DND-41 (cell line): ENCODE measurements around the gene F10.

ENCODE experiments used
- ATAC-seq: fragments of 200-7000 bp; cut with Tn5 transposase; 3 replicates; pipeline ENCODE4 v1.9.1; 2021; ENCODE audit warnings: low read depth; ENCODE audit not compliant: insufficient read depth
- DNase-seq: peaks from one replicate; pipeline ENCODE4 v3.0.0-alpha.2; 2020
- H2AFZ ChIP-seq: 2 replicates; pipeline ENCODE4 v1.6.0; 2012; ENCODE audit warnings: low read depth, low read length
- H3K27ac ChIP-seq: 2 replicates; pipeline ENCODE4 v1.5.1; 2012; ENCODE audit warnings: low read length, inconsistent platforms
- H3K27me3 ChIP-seq: fragments of 200-600 bp; sonication (generic); 2 replicates; pipeline ENCODE4 v1.6.0; 2012; ENCODE audit warnings: low read length, mild to moderate bottlenecking, inconsistent platforms; ENCODE audit not compliant: insufficient read depth, poor library complexity
- H3K36me3 ChIP-seq: 2 replicates; pipeline ENCODE4 v1.5.1; 2012; ENCODE audit warnings: low read length, inconsistent platforms; ENCODE audit not compliant: insufficient read depth
- H3K4me1 ChIP-seq: 2 replicates; pipeline ENCODE4 v1.5.1; 2012; ENCODE audit warnings: mild to moderate bottlenecking, low read length; ENCODE audit not compliant: insufficient read depth
- H3K4me2 ChIP-seq: 2 replicates; pipeline ENCODE4 v1.6.0; 2012; ENCODE audit warnings: mild to moderate bottlenecking, moderate library complexity, low read length, inconsistent platforms; ENCODE audit not compliant: insufficient read depth
- H3K4me3 ChIP-seq, 2 experiments: fragments of 200-600 bp in 1 of 2; shearing (Covaris generic) in 1 of 2; 2 replicates each; pipeline ENCODE4 v1.5.1; 2012 to 2016; ENCODE audit warnings: inconsistent platforms in 2 of 2, low read length in 2 of 2, mild to moderate bottlenecking in 2 of 2, low read depth in 1 of 2, moderate library complexity in 1 of 2
- H3K79me2 ChIP-seq: 2 replicates; pipeline ENCODE4 v1.6.0; 2012; ENCODE audit warnings: low read length, inconsistent platforms; ENCODE audit not compliant: insufficient read depth
- H3K9ac ChIP-seq: 2 replicates; pipeline ENCODE4 v1.6.0; 2012; ENCODE audit warnings: low read depth, mild to moderate bottlenecking, inconsistent platforms, low read length, moderate library complexity
- H3K9me3 ChIP-seq: 2 replicates; pipeline ENCODE4 v1.5.1; 2012; ENCODE audit warnings: low read length, moderate library complexity, mild to moderate bottlenecking, inconsistent platforms; ENCODE audit not compliant: insufficient read depth, severe bottlenecking
- H4K20me1 ChIP-seq: 2 replicates; pipeline ENCODE4 v1.6.0; 2012; ENCODE audit warnings: low read length; ENCODE audit not compliant: insufficient read depth
- CTCF ChIP-seq: IDR thresholded peaks from 2 replicates; pipeline ENCODE4 v1.5.1; 2012; ENCODE audit warnings: borderline replicate concordance, low read length, moderate library complexity, mild to moderate bottlenecking; ENCODE audit not compliant: poor library complexity, severe bottlenecking; ENCODE audit errors: extremely low read depth
- EZH2 ChIP-seq: IDR thresholded peaks from 3 replicates; pipeline ENCODE4 v1.6.1; 2012; ENCODE audit warnings: borderline replicate concordance, low read depth, mild to moderate bottlenecking, moderate library complexity, low read length, inconsistent platforms; ENCODE audit not compliant: severe bottlenecking

Gene F10

GRCh38 chr13:113080361-113080831, 42.2 kb upstream of the F10 start:
- Histone ChIP-seq H3K36me3 (no peaks in the 10 kb centered on the region), H3K27me3 (no peaks in the 10 kb centered on the region), H3K4me3 (no peak overlapping the region), H3K4me2 (no peak overlapping the region), H3K9me3 (peaks cover 8% of the 10 kb centered on the region), H3K9ac (no peak overlapping the region), H3K27ac (no peak overlapping the region), H2AFZ (no peak overlapping the region), H4K20me1 (no peaks in the 10 kb centered on the region), H3K4me1 (no peaks in the 10 kb centered on the region), H3K79me2 (no peaks in the 10 kb centered on the region)
- TF ChIP-seq EZH2 (no peak), CTCF (no peak)
- no peak for DNase-seq
- ATAC-seq: no peak; the same call in 2 of the 3 replicates

GRCh38 chr13:113080901-113081521, 41.6 kb upstream of the F10 start:
- no peaks in the 10 kb centered on the region for H3K27me3 ChIP-seq
- TF ChIP-seq CTCF (no peak), EZH2 (no peak)
- DNase-seq (no peak), ATAC-seq (no peak)
- H2AFZ ChIP-seq: no peak overlapping the region
- H3K79me2 ChIP-seq: no peaks in the 10 kb centered on the region
- H3K4me2 ChIP-seq: no peak overlapping the region
- no peak overlapping the region for H3K4me3 ChIP-seq
- H4K20me1 ChIP-seq: no peaks in the 10 kb centered on the region
- H3K9ac ChIP-seq: no peak overlapping the region
- H3K4me1 ChIP-seq: no peaks in the 10 kb centered on the region
- H3K36me3 ChIP-seq: no peaks in the 10 kb centered on the region
- no peak overlapping the region for H3K27ac ChIP-seq
- H3K9me3 ChIP-seq: peaks cover 9% of the 10 kb centered on the region

- Histone ChIP-seq H3K4me2 (no peak overlapping the region), H3K36me3 (no peaks in the 10 kb centered on the region), H3K4me1 (no peaks in the 10 kb centered on the region), H3K27ac (no peak overlapping the region), H3K79me2 (no peaks in the 10 kb centered on the region), H3K9me3 (peaks cover 9% of the 10 kb centered on the region), H3K9ac (no peak overlapping the region), H2AFZ (no peak overlapping the region), H3K4me3 (no peak overlapping the region), H4K20me1 (no peaks in the 10 kb centered on the region), H3K27me3 (no peaks in the 10 kb centered on the region)
- DNase-seq (no peak), ATAC-seq (no peak)
- TF ChIP-seq EZH2 (no peak), CTCF (no peak)
Measured at GRCh38 chr13:113082198-113083021, 40.2 kb upstream of the F10 start.
